Memory B cell (primary cell): ENCODE measurements around the gene USP7.
"Not testable (repeated sequence)": the region's sequence is repeated elsewhere in the genome, so short reads cannot be mapped to it uniquely, and the experiment has no call there.

Experiments used
- ATAC-seq: fragments of 150-1000 bp; cut with Tn5 transposase; 2 replicates; pipeline ENCODE4 v1.10.0; 2021; ENCODE audit warnings: low read depth, mild to moderate bottlenecking, moderate library complexity
- DNase-seq, 2 donors: peaks; one replicate each; pipeline ENCODE4 v3.0.0; 2022; ENCODE audit warnings: low spot score in 2 of 2
- H3K27ac Mint-ChIP-seq: one replicate; pipeline ENCODE4 v1.8.0; 2022; ENCODE audit warnings: mild to moderate bottlenecking, moderate library complexity, mixed read lengths
- H3K27me3 Mint-ChIP-seq: one replicate; pipeline ENCODE4 v1.8.0; 2022; ENCODE audit warnings: mixed read lengths
- H3K36me3 Mint-ChIP-seq: one replicate; pipeline ENCODE4 v1.8.0; 2022; ENCODE audit warnings: mild to moderate bottlenecking, mixed read lengths
- H3K4me1 Mint-ChIP-seq: one replicate; pipeline ENCODE4 v1.8.0; 2022; ENCODE audit warnings: mixed read lengths
- H3K4me3 Mint-ChIP-seq: one replicate; pipeline ENCODE4 v1.8.0; 2022; ENCODE audit warnings: mild to moderate bottlenecking, moderate library complexity, mixed read lengths
- H3K9me3 Mint-ChIP-seq: one replicate; pipeline ENCODE4 v1.8.0; 2022; ENCODE audit warnings: mixed read lengths

Gene USP7

DNA sequence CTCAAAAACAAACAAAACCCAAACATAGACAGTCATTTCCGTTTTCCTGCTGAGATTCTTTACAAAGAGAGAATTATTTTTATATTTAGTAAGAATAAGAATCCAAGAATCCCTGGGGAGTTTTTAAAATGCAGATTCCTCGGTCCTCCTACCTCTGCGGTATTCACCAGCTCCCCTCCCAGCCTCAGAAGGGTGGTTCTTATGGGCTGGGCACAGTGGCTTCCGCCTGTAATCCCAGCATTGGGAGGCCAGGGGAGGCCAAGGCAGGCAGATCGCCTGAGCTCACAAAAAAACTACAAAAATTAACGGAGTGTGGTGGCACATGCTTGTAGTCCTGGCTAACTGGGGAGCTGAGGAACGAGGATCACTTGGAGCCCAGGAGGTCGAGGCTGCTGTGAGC is 26.7 kb upstream of the USP7 start:
- no peak for ATAC-seq
- H3K27ac Mint-ChIP-seq, result no peak overlapping the region

DNA sequence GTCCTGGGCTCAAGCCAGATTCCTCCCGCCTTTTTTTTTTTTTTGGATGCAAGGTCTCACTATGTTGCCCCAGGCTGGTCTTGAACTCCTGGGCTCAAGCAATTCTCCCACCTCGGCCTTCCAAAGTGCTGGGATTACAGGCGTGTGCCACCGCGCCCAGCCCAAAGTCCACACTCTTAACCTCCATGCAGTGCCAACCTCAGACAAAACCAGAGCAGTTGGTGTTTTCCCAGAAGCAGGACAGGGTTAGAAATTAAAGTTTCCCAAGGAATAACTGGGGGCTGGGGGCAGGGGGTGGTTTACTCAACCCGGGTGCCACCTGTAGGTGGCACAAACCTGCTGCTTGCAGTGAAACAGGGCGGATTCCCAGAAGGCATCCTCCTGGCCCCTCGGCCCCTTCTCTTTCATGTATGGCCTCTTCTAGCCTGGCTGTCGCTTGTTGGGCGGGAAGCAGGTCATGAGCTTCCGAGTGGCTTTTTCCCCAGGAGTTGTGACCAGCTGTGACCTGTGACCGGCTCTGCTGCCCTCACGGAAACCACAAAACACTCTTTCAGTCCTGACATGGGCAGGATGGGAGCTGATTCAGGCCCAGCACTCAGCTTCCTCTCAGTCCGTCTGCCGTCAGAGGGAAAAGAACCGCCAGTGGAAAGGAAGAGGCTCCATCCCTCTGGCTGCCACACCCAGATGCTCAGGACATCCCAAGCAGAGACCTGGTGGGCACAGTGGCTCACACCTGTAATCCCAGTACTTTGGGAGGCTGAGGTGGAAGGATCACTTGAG is 25.6 kb upstream of the USP7 start:
- ATAC-seq, result no peak
- no peak for DNase-seq
- Mint-ChIP-seq H3K36me3 (no peaks in the 10 kb centered on the region), H3K4me1 (no peaks in the 10 kb centered on the region), H3K27me3 (peaks cover 2% of the 10 kb centered on the region), H3K9me3 (no peaks in the 10 kb centered on the region), H3K27ac (no peak overlapping the region), H3K4me3 (no peak overlapping the region)

More for the DNA sequence above, 26.7 kb upstream of the USP7 start:
- no peaks in the 10 kb centered on the region for H3K9me3 Mint-ChIP-seq
- no peak overlapping the region for H3K4me3 Mint-ChIP-seq
- no peak for DNase-seq
- no peaks in the 10 kb centered on the region for H3K4me1 Mint-ChIP-seq
- peaks cover 2% of the 10 kb centered on the region for H3K27me3 Mint-ChIP-seq
- H3K36me3 Mint-ChIP-seq, result no peaks in the 10 kb centered on the region

DNA sequence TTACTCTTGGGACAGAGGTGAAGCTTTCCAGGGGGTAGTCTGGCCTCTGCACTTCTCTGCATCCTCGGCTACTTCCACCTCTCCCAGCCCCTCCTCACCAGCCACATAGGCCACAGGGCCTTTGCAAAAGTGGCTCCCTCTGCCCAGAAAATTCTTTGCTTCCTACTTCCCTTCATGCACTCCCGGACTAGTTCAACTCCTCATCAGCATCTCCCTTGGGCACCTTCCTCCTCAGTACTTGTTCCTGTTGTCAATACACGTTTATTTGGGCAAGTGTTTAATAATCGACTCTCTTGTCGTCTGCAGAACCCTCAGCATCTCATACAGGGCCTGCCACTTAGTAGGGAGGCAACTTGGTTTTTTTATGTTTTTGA is 23.1 kb upstream of the USP7 start:
- Mint-ChIP-seq H3K36me3 (no peaks in the 10 kb centered on the region), H3K4me1 (no peaks in the 10 kb centered on the region), H3K27me3 (peaks cover 2% of the 10 kb centered on the region), H3K27ac (no peak overlapping the region), H3K9me3 (no peaks in the 10 kb centered on the region), H3K4me3 (no peak overlapping the region)
- DNase-seq (no peak), ATAC-seq (no peak)

DNA sequence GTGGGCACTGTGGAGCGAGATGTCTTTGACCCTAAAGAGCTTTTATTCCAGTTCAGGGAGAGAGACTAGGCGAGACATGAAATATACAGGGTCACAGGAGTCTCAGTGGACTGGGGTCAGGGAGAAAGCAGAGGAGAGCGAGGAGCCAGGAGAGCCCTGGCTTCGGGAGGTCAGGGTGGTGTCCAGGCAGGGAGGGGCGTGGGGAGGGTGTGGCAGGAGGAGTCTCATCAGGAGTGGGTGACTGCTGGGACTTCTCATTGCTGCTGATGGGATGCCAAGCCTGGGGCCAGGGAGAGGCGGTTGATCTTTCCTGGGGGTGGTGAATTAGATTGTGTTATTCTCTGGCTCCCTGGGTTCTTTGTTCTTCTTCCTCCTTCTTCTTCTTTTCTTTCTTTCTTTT is 22.4 kb upstream of the USP7 start:
- no peak overlapping the region for H3K27ac Mint-ChIP-seq
- DNase-seq (no peak), ATAC-seq (no peak)
- peaks cover 2% of the 10 kb centered on the region for H3K27me3 Mint-ChIP-seq
- H3K36me3 Mint-ChIP-seq, result no peaks in the 10 kb centered on the region
- H3K4me1 Mint-ChIP-seq, result no peaks in the 10 kb centered on the region
- no peaks in the 10 kb centered on the region for H3K9me3 Mint-ChIP-seq
- H3K4me3 Mint-ChIP-seq, result no peak overlapping the region

DNA sequence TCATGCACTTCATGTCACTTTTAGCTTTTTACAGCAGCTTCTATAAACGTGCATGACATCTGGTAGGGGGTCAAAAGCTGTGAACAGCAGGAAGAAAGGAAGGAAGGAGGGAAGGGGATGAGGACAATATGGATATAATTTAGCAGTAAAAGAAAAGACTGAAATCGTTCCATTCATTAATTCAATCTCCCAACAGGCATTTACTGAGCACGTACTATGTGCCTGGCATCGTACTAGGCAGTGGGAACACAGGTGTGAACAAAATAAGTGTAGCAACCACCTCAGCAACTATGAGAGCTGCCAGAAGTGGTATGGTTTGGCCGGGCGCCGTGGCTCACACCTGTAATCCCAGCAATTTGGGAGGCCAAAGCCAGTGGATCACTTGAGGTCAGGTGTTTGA is 19.1 kb upstream of the USP7 start:
- no peak for DNase-seq
- H3K36me3 Mint-ChIP-seq, result no peaks in the 10 kb centered on the region
- no peaks in the 10 kb centered on the region for H3K4me1 Mint-ChIP-seq
- H3K4me3 Mint-ChIP-seq, result no peak overlapping the region
- peaks cover 2% of the 10 kb centered on the region for H3K27me3 Mint-ChIP-seq
- no peaks in the 10 kb centered on the region for H3K9me3 Mint-ChIP-seq
- ATAC-seq, result no peak
- no peak overlapping the region for H3K27ac Mint-ChIP-seq

DNA sequence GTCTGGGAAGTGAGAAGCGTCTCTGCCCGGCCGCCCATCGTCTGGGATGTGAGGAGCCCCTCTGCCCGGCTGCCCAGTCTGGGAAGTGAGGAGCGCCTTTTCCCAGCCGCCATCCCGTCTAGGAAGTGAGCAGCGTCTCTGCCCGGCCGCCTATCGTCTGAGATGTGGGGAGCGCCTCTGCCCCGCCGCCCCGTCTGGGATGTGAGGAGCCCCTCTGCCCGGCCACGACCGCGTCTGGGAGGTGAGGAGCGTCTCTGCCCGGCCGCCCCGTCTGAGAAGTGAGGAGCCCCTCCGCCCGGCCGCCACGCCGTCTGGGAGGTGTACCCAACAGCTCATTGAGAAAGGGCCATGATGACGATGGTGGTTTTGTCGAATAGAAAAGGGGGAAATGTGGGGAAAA is 18.2 kb upstream of the USP7 start:
- H3K36me3 Mint-ChIP-seq, H3K9me3 Mint-ChIP-seq, H3K27me3 Mint-ChIP-seq, H3K4me1 Mint-ChIP-seq, ATAC-seq, DNase-seq, H3K27ac Mint-ChIP-seq, H3K4me3 Mint-ChIP-seq: not testable (repeated sequence)

DNA sequence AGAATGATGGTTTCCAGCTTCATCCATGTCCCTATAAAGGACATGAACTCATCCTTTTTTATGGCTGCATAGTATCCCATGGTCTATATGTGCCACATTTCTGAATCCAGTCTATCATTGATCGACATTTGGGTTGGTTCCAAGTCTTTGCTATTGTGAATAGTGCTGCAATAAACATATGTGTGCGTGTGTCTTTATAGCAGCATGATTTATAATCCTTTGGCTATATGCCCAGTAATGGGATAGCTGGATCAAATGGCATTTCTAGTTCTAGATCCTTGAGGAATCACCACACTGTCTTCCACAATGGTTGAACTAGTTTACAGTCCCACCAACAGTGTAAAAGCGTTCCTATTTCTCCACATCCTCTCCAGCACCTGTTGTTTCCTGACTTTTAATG is 12.5 kb upstream of the USP7 start:
- H3K4me1 Mint-ChIP-seq, H3K9me3 Mint-ChIP-seq, H3K36me3 Mint-ChIP-seq, H3K27ac Mint-ChIP-seq, DNase-seq, ATAC-seq, H3K4me3 Mint-ChIP-seq, H3K27me3 Mint-ChIP-seq: not testable (repeated sequence)

DNA sequence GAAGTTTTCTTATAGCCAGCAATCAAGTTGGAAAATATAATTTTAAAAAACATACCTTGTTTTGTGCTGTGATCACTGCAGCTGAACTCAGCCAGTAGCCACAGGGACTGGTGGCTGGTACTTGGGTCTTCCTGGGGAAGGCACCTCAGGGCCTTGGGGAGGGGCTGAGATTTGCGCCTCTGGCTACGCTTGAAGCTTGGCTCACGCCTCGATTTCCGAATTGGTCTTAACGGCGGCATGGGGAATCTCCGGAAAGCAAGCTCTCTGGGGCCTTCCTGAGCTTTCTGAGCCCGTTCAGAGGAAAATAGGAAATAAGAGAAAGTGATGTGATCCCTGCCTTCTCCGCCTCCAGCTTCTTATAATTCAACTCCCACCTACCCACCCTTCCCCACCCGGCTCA is 11.3 kb upstream of the USP7 start:
- DNase-seq (no peak), ATAC-seq (no peak)
- peaks cover 3% of the 10 kb centered on the region for H3K27me3 Mint-ChIP-seq
- H3K4me3 Mint-ChIP-seq, result no peak overlapping the region
- peaks cover 2% of the 10 kb centered on the region for H3K9me3 Mint-ChIP-seq
- no peaks in the 10 kb centered on the region for H3K36me3 Mint-ChIP-seq
- H3K4me1 Mint-ChIP-seq, result no peaks in the 10 kb centered on the region
- H3K27ac Mint-ChIP-seq, result no peak overlapping the region

DNA sequence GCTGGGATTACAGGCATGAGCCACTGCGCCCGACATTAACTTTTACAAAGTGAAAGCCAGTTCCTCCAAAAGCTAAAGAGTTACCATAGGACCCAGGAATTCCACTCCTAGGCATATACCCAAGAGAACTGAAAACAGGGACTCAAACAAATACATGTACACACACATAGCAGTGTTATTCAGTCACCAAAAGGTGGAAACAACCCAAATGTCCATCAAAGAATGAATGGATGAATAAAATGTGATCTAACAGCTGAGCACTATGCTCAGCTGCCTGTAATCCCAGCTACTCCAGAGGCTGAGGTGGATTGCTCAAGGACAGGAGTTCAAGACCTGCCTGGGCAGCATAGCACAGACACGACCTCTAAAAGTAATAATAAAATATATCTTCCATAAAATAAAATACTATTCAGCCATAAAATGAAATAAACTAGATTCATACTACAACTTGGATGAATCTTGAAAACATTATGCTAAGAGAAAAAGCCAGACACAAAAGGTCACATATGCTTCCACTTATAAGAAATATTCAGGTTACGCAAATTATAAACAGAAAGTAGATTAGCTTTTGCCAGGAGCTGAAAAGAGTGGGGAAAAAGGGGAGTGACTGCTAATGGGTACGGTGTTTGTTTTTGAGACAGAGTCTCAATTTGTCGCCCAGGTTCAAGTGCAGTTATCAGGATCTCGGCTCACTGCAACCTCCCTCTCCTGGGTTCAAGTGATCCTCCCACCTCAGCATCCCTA is 9.3 kb upstream of the USP7 start:
- H3K36me3 Mint-ChIP-seq, result no peaks in the 10 kb centered on the region
- no peak for ATAC-seq

DNA sequence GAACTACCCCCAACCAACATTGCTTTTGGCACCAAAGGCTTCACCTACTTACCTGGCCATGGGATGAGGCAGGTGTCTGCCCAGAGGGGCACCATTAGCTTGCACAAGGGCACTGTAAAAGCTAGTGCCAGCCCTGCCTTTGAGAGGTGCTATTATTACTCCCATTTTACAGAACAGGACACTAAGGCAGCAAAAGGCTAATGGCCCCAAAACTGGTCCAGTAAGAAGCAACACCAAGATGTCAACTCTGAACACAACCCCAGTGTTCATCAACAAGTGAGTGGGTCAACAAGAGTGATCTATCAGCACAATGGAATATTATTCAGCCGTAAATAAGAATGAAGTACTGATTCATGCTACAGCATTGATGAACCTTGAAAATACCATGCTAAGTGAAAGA is 7.7 kb upstream of the USP7 start:
- no peak overlapping the region for H3K4me3 Mint-ChIP-seq
- DNase-seq (no peak), ATAC-seq (no peak)
- H3K27me3 Mint-ChIP-seq, result peaks cover 3% of the 10 kb centered on the region
- H3K9me3 Mint-ChIP-seq, result no peaks in the 10 kb centered on the region
- no peaks in the 10 kb centered on the region for H3K4me1 Mint-ChIP-seq
- no peaks in the 10 kb centered on the region for H3K36me3 Mint-ChIP-seq
- H3K27ac Mint-ChIP-seq, result no peak overlapping the region

More for the DNA sequence above, 9.3 kb upstream of the USP7 start:
- Mint-ChIP-seq H3K27ac (no peak overlapping the region), H3K4me3 (no peak overlapping the region), H3K4me1 (no peaks in the 10 kb centered on the region), H3K9me3 (peaks cover 2% of the 10 kb centered on the region), H3K27me3 (peaks cover 5% of the 10 kb centered on the region)
- no peak for DNase-seq

DNA sequence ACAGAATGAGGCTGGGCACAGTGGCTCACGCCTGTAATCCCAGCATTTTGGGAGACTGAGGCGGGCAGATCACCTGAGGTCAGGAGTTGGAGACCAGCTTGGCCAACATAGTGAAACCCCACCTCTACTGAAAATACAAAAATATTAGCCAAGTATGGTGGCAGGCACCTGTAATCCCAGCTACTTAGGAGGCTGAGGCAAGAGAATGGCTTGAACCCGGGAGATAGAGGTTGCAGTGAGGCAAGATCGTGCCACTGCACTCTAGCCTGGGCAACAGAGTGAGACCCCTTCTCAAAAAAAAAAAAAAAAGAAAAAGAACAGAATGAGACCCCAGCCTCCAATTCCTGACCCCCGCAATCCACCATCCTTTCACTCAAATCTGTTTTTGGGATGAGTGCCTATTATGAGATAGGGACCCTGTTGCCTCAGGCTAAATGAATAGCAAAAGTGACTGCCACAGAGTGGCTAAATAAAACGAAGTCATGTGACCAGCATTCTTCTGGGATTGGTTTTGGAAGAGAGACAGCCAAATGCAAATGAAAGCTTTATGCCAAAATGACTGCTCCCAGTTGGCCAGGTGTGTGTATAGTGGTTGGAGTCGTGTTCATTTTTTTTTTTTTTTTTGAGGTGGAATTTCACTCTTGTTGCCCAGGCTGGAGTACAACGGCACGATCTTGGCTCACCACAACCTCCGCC is 5.6 kb upstream of the USP7 start:
- H3K9me3 Mint-ChIP-seq, ATAC-seq, H3K36me3 Mint-ChIP-seq, H3K27ac Mint-ChIP-seq, H3K4me3 Mint-ChIP-seq, DNase-seq, H3K27me3 Mint-ChIP-seq, H3K4me1 Mint-ChIP-seq: not testable (repeated sequence)

DNA sequence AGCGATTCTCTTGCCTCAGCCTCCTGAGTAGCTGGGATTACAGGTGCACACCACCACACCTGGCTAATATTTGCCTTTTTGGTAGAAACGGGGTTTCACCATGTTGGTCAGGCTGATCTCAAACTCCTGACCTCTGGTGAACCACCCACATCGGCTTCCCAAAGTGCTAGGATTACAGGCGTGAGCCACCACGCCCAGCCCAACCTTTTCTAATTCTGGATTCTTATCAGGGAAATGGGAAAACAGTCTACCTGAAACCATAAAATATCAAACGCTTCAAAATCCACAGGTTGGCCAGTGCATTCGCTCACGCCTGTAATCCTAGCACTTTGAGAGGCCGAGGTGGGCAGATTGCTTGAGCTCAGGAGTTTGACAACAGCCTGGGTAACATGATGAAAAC is 4.3 kb upstream of the USP7 start:
- not testable (repeated sequence) for ATAC-seq, H3K4me3 Mint-ChIP-seq, H3K4me1 Mint-ChIP-seq, H3K27me3 Mint-ChIP-seq, DNase-seq, H3K9me3 Mint-ChIP-seq, H3K36me3 Mint-ChIP-seq, H3K27ac Mint-ChIP-seq

DNA sequence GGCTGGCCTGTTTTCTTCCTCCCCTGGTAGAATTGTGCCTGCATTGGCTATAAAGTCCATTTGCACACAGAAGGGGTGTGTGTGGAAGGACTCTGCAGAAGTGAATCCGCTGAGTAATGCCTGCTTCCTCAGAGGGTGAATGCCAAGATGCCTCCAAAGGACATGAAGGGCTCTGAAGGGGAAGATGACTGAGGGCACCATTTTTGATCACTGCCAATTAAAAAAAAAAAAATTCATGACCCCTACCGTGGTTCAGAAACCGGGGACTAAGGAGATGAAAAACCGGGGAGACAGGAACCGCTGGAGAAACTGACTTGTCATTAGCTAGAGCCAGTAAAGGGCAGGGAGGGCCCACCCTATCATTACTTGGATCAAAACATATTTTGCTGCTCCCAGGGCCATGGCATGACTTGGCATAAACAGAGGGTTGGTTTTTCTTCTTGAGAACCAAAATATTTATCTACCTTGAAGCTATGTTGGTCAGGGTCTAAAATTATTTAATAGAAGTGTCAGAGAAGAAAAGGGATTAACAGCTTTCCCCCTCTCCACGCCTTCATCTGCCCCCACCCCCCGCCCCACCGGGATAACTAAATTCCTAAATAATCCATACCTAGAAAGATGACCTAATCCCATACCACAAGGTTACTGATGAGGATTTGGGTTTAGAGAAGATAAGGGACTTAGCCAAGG is 3.6 kb upstream of the USP7 start:
- Mint-ChIP-seq H3K27ac (no peak overlapping the region), H3K4me1 (peaks cover 2% of the 10 kb centered on the region), H3K9me3 (no peaks in the 10 kb centered on the region), H3K4me3 (no peak overlapping the region), H3K27me3 (peaks cover 3% of the 10 kb centered on the region), H3K36me3 (no peaks in the 10 kb centered on the region)
- no peak for ATAC-seq
- no peak for DNase-seq

DNA sequence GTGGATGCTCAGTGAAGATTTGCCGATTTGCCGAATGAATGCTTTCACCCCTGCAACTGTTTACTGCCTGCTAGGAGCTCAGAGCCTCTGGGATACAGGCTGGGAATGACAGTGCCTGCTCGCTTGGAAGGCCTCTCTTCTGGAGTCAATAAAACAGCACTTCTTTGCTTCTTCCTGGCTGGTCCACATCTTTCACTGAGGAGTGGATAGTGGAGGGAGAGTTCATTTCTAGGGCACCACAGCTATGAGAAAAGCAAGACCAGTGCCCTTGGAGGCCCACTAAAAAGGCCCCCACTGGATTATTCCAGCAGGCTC is 3.1 kb upstream of the USP7 start:
- no peaks in the 10 kb centered on the region for H3K9me3 Mint-ChIP-seq
- ATAC-seq, result no peak
- no peak for DNase-seq
- H3K27ac Mint-ChIP-seq, result no peak overlapping the region
- peaks cover 3% of the 10 kb centered on the region for H3K27me3 Mint-ChIP-seq
- H3K36me3 Mint-ChIP-seq, result no peaks in the 10 kb centered on the region
- no peak overlapping the region for H3K4me3 Mint-ChIP-seq
- peaks cover 8% of the 10 kb centered on the region for H3K4me1 Mint-ChIP-seq
